ENCODE measurements around the gene MXRA8. TPM values are rescaled to one million over a fixed set of nuclear protein-coding genes. Genes with fewer than 3 reads are reported as not detected.
A peak's percentile ranks its signal among the peaks of the same experiment; 100 is the strongest.

Gene MXRA8
- total RNA-seq, 4 donors from 2014 or later, result 34.1 to 76.1 (median 35.9) TPM

GRCh38 chr1:1329304-1330210, 28.8 kb downstream of the MXRA8 start:
- intact Hi-C loops (cut with DNase I; ENCODE audit: low total_unique reads), result no loop called here
- DNase-seq (ENCODE audit: low spot score in 2 of 2), result no peak
- H3K4me3 ChIP-seq (ENCODE audit: low read depth, poor library complexity, severe bottlenecking), result no peak overlapping the region
- no peak for TF ChIP-seq POLR2A (IDR thresholded peaks at IDR 0.05)
- no peak for TF ChIP-seq CTCF (IDR thresholded peaks at IDR 0.05)
- 89 to 93% methylated on average over 44 to 57 of the region's 58 CpGs for WGBS, 2 donors

GRCh38 chr1:1328254-1328653, 30.1 kb downstream of the MXRA8 start:
- WGBS, 2 donors, result 86 to 91% methylated on average over 4 to 14 of the region's 15 CpGs
- H3K4me3 ChIP-seq (ENCODE audit: low read depth, poor library complexity, severe bottlenecking), result no peak overlapping the region
- intact Hi-C loops (cut with DNase I; ENCODE audit: low total_unique reads), result no loop called here
- TF ChIP-seq POLR2A (IDR thresholded peaks at IDR 0.05) (no peak), CTCF (IDR thresholded peaks at IDR 0.05) (no peak)
- DNase-seq (ENCODE audit: low spot score in 2 of 2), result no peak

GRCh38 chr1:1327291-1327690, 31.1 kb downstream of the MXRA8 start:
- TF ChIP-seq POLR2A (IDR thresholded peaks at IDR 0.05) (no peak), CTCF (IDR thresholded peaks at IDR 0.05) (no peak)
- intact Hi-C loops (cut with DNase I; ENCODE audit: low total_unique reads), result no loop called here
- no peak overlapping the region for H3K4me3 ChIP-seq (ENCODE audit: low read depth, poor library complexity, severe bottlenecking)
- DNase-seq (ENCODE audit: low spot score in 2 of 2), result no peak
- WGBS, 2 donors, result 91% methylated on average over 33 to 35 of the region's 40 CpGs

GRCh38 chr1:1326075-1326605, 32.2 kb downstream of the MXRA8 start:
- WGBS, 2 donors, result 51 to 57% methylated on average over 8 of the region's 8 CpGs
- intact Hi-C loops (cut with DNase I; ENCODE audit: low total_unique reads), result no loop called here
- no peak for DNase-seq (ENCODE audit: low spot score in 2 of 2)
- TF ChIP-seq CTCF (IDR thresholded peaks at IDR 0.05) (no peak), POLR2A (IDR thresholded peaks at IDR 0.05) (no peak)
- no peak overlapping the region for H3K4me3 ChIP-seq (ENCODE audit: low read depth, poor library complexity, severe bottlenecking)

- TF ChIP-seq POLR2A (IDR thresholded peaks at IDR 0.05) (no peak), CTCF (IDR thresholded peaks at IDR 0.05) (no peak)
- no peak for DNase-seq (ENCODE audit: low spot score in 2 of 2)
- WGBS, 2 donors, result 26 to 36% methylated on average over 11 to 12 of the region's 16 CpGs
- peak overlapping the region; percentile 61 for H3K4me3 ChIP-seq (ENCODE audit: low read depth, poor library complexity, severe bottlenecking)
- intact Hi-C loops (cut with DNase I; ENCODE audit: low total_unique reads), result no loop called here
Measured at GRCh38 chr1:1325288-1326074, 32.9 kb downstream of the MXRA8 start.
